ENCODE measurements around the gene DNM2. TPM values are rescaled to one million over a fixed set of nuclear protein-coding genes. Genes with fewer than 3 reads are reported as not detected.
A peak's percentile ranks its signal among the peaks of the same experiment; 100 is the strongest.
"Not testable (repeated sequence)": the region's sequence is repeated elsewhere in the genome, so short reads cannot be mapped to it uniquely, and the experiment has no call there.

DNM2 gene
- polyA plus RNA-seq, 2 donors: 68.4 to 87.9 TPM

- Histone ChIP-seq H3K36me3 (ENCODE audit: control insufficient read depth in 2 of 2, insufficient read depth in 2 of 2, low read length in 1 of 2) (no peaks in the 10 kb centered on the region), H3K27me3 (ENCODE audit: control insufficient read depth in 1 of 2, insufficient read depth in 2 of 2, low read length in 2 of 2) (no peaks in the 10 kb centered on the region), H3K27ac (ENCODE audit: low read depth in 2 of 2, low read length in 1 of 2) (peak overlapping the region; percentile 32 to 68), H3K4me1 (ENCODE audit: control insufficient read depth in 2 of 2, insufficient read depth in 2 of 2, low read length in 1 of 2) (no peaks in the 10 kb centered on the region), H3K9me3 (ENCODE audit: control insufficient read depth in 2 of 2, insufficient read depth in 1 of 2, low read depth in 1 of 2, low read length in 1 of 2) (no peaks in the 10 kb centered on the region), H3K4me3 (ENCODE audit: low read depth in 1 of 2, low read length in 2 of 2) (no peak overlapping the region)
- WGBS, 2 donors: 47 to 53% methylated on average over 18 of the region's 18 CpGs
Observed at GRCh38 chr19:10863107-10863717, 145.3 kb downstream of the DNM2 start.

- H3K9me3 ChIP-seq (ENCODE audit: control insufficient read depth in 2 of 2, insufficient read depth in 1 of 2, low read depth in 1 of 2, low read length in 1 of 2): no peaks in the 10 kb centered on the region
- 14 to 16% methylated on average over 6 of the region's 6 CpGs for WGBS, 2 donors
- no peaks in the 10 kb centered on the region for H3K27me3 ChIP-seq (ENCODE audit: control insufficient read depth in 1 of 2, insufficient read depth in 2 of 2, low read length in 2 of 2)
- H3K36me3 ChIP-seq (ENCODE audit: control insufficient read depth in 2 of 2, insufficient read depth in 2 of 2, low read length in 1 of 2): no peaks in the 10 kb centered on the region
- no peaks in the 10 kb centered on the region for H3K4me1 ChIP-seq (ENCODE audit: control insufficient read depth in 2 of 2, insufficient read depth in 2 of 2, low read length in 1 of 2)
- no peak overlapping the region for H3K4me3 ChIP-seq (ENCODE audit: low read depth in 1 of 2, low read length in 2 of 2)
- no peak overlapping the region for H3K27ac ChIP-seq (ENCODE audit: low read depth in 2 of 2, low read length in 1 of 2)
Observed at GRCh38 chr19:10864538-10864899, 146.6 kb downstream of the DNM2 start.

GRCh38 chr19:10866495-10866894 is 148.6 kb downstream of the DNM2 start:
- Histone ChIP-seq H3K27ac (ENCODE audit: low read depth in 2 of 2, low read length in 1 of 2) (no peak overlapping the region), H3K9me3 (ENCODE audit: control insufficient read depth in 2 of 2, insufficient read depth in 1 of 2, low read depth in 1 of 2, low read length in 1 of 2) (no peaks in the 10 kb centered on the region), H3K36me3 (ENCODE audit: control insufficient read depth in 2 of 2, insufficient read depth in 2 of 2, low read length in 1 of 2) (no peaks in the 10 kb centered on the region), H3K4me3 (ENCODE audit: low read depth in 1 of 2, low read length in 2 of 2) (no peak overlapping the region), H3K4me1 (ENCODE audit: control insufficient read depth in 2 of 2, insufficient read depth in 2 of 2, low read length in 1 of 2) (no peaks in the 10 kb centered on the region), H3K27me3 (ENCODE audit: control insufficient read depth in 1 of 2, insufficient read depth in 2 of 2, low read length in 2 of 2) (no peaks in the 10 kb centered on the region)
- 90 to 95% methylated on average over 10 of the region's 10 CpGs for WGBS, 2 donors

GRCh38 chr19:10868872-10869547 is 151.1 kb downstream of the DNM2 start:
- Histone ChIP-seq H3K27me3 (ENCODE audit: control insufficient read depth in 1 of 2, insufficient read depth in 2 of 2, low read length in 2 of 2) (no peaks in the 10 kb centered on the region), H3K4me3 (ENCODE audit: low read depth in 1 of 2, low read length in 2 of 2) (no peak overlapping the region), H3K9me3 (ENCODE audit: control insufficient read depth in 2 of 2, insufficient read depth in 1 of 2, low read depth in 1 of 2, low read length in 1 of 2) (no peaks in the 10 kb centered on the region), H3K27ac (ENCODE audit: low read depth in 2 of 2, low read length in 1 of 2) (no peak overlapping the region), H3K36me3 (ENCODE audit: control insufficient read depth in 2 of 2, insufficient read depth in 2 of 2, low read length in 1 of 2) (no peaks in the 10 kb centered on the region), H3K4me1 (ENCODE audit: control insufficient read depth in 2 of 2, insufficient read depth in 2 of 2, low read length in 1 of 2) (no peaks in the 10 kb centered on the region)
- WGBS, 2 donors: 92 to 98% methylated on average over 10 of the region's 10 CpGs

- not testable (repeated sequence) for H3K4me1 ChIP-seq (ENCODE audit: control insufficient read depth in 2 of 2, insufficient read depth in 2 of 2, low read length in 1 of 2); H3K36me3 ChIP-seq (ENCODE audit: control insufficient read depth in 2 of 2, insufficient read depth in 2 of 2, low read length in 1 of 2); H3K9me3 ChIP-seq (ENCODE audit: control insufficient read depth in 2 of 2, insufficient read depth in 1 of 2, low read depth in 1 of 2, low read length in 1 of 2); H3K27ac ChIP-seq (ENCODE audit: low read depth in 2 of 2, low read length in 1 of 2); H3K27me3 ChIP-seq (ENCODE audit: control insufficient read depth in 1 of 2, insufficient read depth in 2 of 2, low read length in 2 of 2); H3K4me3 ChIP-seq (ENCODE audit: low read depth in 1 of 2, low read length in 2 of 2)
- 89 to 90% methylated on average over 11 of the region's 11 CpGs for WGBS, 2 donors
Observed at GRCh38 chr19:10869872-10870311, 152.0 kb downstream of the DNM2 start.

GRCh38 chr19:10870501-10870954 is 152.6 kb downstream of the DNM2 start:
- Histone ChIP-seq H3K4me1 (ENCODE audit: control insufficient read depth in 2 of 2, insufficient read depth in 2 of 2, low read length in 1 of 2) (no peaks in the 10 kb centered on the region), H3K4me3 (ENCODE audit: low read depth in 1 of 2, low read length in 2 of 2) (peak overlapping the region; percentile 34 to 43), H3K27me3 (ENCODE audit: control insufficient read depth in 1 of 2, insufficient read depth in 2 of 2, low read length in 2 of 2) (no peaks in the 10 kb centered on the region), H3K9me3 (ENCODE audit: control insufficient read depth in 2 of 2, insufficient read depth in 1 of 2, low read depth in 1 of 2, low read length in 1 of 2) (no peaks in the 10 kb centered on the region), H3K27ac (ENCODE audit: low read depth in 2 of 2, low read length in 1 of 2) (peak overlapping the region; percentile 71 to 92), H3K36me3 (ENCODE audit: control insufficient read depth in 2 of 2, insufficient read depth in 2 of 2, low read length in 1 of 2) (no peaks in the 10 kb centered on the region)
- WGBS, 2 donors: 2% methylated on average over 21 to 22 of the region's 22 CpGs

GRCh38 chr19:10870955-10871603 is 153.2 kb downstream of the DNM2 start, which contains the start of gene CARM1:
Gene CARM1 (plus strand): TSS chr19:10871553. CDS start chr19:10871703, 150 bp downstream.
- no peaks in the 10 kb centered on the region for H3K27me3 ChIP-seq (ENCODE audit: control insufficient read depth in 1 of 2, insufficient read depth in 2 of 2, low read length in 2 of 2)
- WGBS, 2 donors: 0% methylated on average over 28 to 99 of the region's 99 CpGs
- H3K36me3 ChIP-seq (ENCODE audit: control insufficient read depth in 2 of 2, insufficient read depth in 2 of 2, low read length in 1 of 2): no peaks in the 10 kb centered on the region
- peak within 1 kb of the TSS; percentile 78 to 80 for H3K4me3 ChIP-seq (ENCODE audit: low read depth in 1 of 2, low read length in 2 of 2)
- no peaks in the 10 kb centered on the region for H3K9me3 ChIP-seq (ENCODE audit: control insufficient read depth in 2 of 2, insufficient read depth in 1 of 2, low read depth in 1 of 2, low read length in 1 of 2)
- H3K4me1 ChIP-seq (ENCODE audit: control insufficient read depth in 2 of 2, insufficient read depth in 2 of 2, low read length in 1 of 2): no peaks in the 10 kb centered on the region
- peak within 1 kb of the TSS; percentile 83 to 92 for H3K27ac ChIP-seq (ENCODE audit: low read depth in 2 of 2, low read length in 1 of 2)

- Histone ChIP-seq H3K4me1 (ENCODE audit: control insufficient read depth in 2 of 2, insufficient read depth in 2 of 2, low read length in 1 of 2) (peaks cover 0 to 3% of the 10 kb centered on the region in 2 donors), H3K27me3 (ENCODE audit: control insufficient read depth in 1 of 2, insufficient read depth in 2 of 2, low read length in 2 of 2) (no peaks in the 10 kb centered on the region), H3K27ac (ENCODE audit: low read depth in 2 of 2, low read length in 1 of 2) (peak overlapping the region; percentile 79 to 83), H3K9me3 (ENCODE audit: control insufficient read depth in 2 of 2, insufficient read depth in 1 of 2, low read depth in 1 of 2, low read length in 1 of 2) (no peaks in the 10 kb centered on the region), H3K36me3 (ENCODE audit: control insufficient read depth in 2 of 2, insufficient read depth in 2 of 2, low read length in 1 of 2) (no peaks in the 10 kb centered on the region), H3K4me3 (ENCODE audit: low read depth in 1 of 2, low read length in 2 of 2) (peak overlapping the region; percentile 78 to 80)
- 0 to 1% methylated on average over 59 to 90 of the region's 90 CpGs for WGBS, 2 donors
Observed at GRCh38 chr19:10871711-10872545, 154.0 kb downstream of the DNM2 start.

- H3K4me3 ChIP-seq (ENCODE audit: low read depth in 1 of 2, low read length in 2 of 2): peak overlapping the region; percentile 78 to 80
- no peaks in the 10 kb centered on the region for H3K36me3 ChIP-seq (ENCODE audit: control insufficient read depth in 2 of 2, insufficient read depth in 2 of 2, low read length in 1 of 2)
- WGBS, 2 donors: 9 to 11% methylated on average over 15 to 16 of the region's 16 CpGs
- H3K9me3 ChIP-seq (ENCODE audit: control insufficient read depth in 2 of 2, insufficient read depth in 1 of 2, low read depth in 1 of 2, low read length in 1 of 2): no peaks in the 10 kb centered on the region
- peak overlapping the region; percentile 79 to 83 for H3K27ac ChIP-seq (ENCODE audit: low read depth in 2 of 2, low read length in 1 of 2)
- H3K4me1 ChIP-seq (ENCODE audit: control insufficient read depth in 2 of 2, insufficient read depth in 2 of 2, low read length in 1 of 2): peaks cover 0 to 3% of the 10 kb centered on the region in 2 donors
- no peaks in the 10 kb centered on the region for H3K27me3 ChIP-seq (ENCODE audit: control insufficient read depth in 1 of 2, insufficient read depth in 2 of 2, low read length in 2 of 2)
Observed at GRCh38 chr19:10872546-10873107, 154.7 kb downstream of the DNM2 start.
